ENCODE measurements around the gene PMF1.

The PMF1 gene

GRCh38 chr1:156276532-156276931 is 63.7 kb downstream of the PMF1 start:
- DNase-seq: no peak

DNA sequence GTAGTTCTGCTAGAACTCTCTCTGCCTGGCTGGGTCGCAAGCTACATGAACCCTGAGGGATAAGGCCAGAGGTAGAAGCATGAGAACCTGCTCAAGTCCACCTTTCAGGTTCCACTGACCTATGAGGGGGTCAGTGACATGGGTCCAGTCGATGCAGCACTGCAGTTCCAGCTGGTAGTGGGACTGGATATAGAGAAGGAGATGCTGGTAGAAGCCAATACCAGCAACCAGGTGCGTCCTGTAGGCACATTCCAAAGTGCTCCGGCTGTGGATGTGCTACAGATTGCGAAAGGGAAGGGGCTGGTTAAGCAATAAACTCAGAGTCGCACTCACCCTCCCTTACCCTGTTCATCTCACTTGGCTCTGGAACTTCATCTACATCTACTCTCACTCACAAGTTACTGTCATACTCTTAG is 64.2 kb downstream of the PMF1 start:
- no peak for DNase-seq

DNA sequence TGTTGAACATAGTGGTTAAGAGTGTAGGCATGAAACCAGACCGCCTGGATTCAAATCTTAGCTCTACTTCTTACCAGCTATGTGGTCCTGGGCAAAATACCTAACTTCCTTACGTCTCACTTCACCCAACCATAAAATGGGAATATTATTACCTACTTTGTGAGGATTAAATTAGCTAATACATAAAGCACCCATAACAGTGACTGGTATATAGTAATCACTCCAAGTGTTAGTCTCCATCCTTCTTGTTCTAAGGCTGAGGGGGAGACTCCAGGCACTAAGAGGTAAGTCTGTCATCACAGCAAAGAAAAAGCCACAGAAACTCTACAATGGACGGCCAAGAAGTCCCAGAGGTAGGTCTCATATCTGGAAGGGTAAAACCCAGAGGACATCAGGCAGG is 67.0 kb downstream of the PMF1 start:
- DNase-seq: no peak

DNA sequence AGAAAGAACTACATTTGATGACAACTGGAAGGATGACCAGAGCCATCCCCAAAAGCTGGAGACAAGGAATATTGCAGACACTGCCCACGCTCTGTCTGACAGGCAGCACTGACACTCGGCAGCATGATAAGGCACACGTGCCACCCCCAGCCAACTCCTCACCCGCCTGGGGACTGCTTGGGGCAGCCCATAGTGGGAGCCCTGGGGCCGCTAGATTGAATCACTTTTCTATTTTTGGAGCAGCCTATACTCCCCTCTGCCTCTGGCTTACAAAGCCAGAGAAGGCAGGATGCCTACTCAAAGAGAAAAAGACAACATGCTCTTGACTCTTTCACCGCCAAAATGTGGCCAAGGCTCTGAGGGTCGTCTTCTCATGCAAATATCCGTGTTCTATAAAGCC is 68.5 kb downstream of the PMF1 start:
- DNase-seq: no peak

- peak; percentile 55 for DNase-seq
Measured at GRCh38 chr1:156281693-156282478, 69.1 kb downstream of the PMF1 start.

- peak; percentile 98 for DNase-seq
Measured at GRCh38 chr1:156282479-156283222, 69.8 kb downstream of the PMF1 start, which contains the start of gene SMG5. TSS of gene SMG5 (minus strand) at chr1:156282825. CDS start at chr1:156282680, 145 bp downstream.

GRCh38 chr1:156283521-156283920 is 70.7 kb downstream of the PMF1 start:
- no peak for DNase-seq

DNA sequence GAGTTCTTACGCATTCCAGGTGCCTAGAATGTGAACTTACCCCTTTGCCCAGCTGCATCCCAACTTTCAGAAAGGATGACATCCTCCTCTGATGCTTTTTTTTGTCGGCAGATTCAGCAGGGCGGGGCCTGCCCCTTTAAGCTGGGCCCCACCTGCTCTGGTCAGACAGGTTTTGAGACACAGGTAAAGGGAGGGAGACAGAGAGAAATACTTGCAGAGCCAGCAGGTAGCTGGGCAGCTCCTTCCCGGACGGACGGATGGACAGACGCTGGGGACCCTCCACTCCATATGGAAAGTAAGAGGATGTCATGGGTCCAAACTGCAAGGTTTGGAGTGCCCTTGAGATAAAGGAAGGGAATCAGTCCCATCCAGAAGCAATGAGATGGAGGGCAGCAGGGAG is 71.3 kb downstream of the PMF1 start, which contains the start of gene TMEM79:
Gene TMEM79 (plus strand): TSS at position 214 of the 400 bp plus-strand sequence. CDS start 902 bp downstream, outside the sequence.
- DNase-seq: no peak

DNA sequence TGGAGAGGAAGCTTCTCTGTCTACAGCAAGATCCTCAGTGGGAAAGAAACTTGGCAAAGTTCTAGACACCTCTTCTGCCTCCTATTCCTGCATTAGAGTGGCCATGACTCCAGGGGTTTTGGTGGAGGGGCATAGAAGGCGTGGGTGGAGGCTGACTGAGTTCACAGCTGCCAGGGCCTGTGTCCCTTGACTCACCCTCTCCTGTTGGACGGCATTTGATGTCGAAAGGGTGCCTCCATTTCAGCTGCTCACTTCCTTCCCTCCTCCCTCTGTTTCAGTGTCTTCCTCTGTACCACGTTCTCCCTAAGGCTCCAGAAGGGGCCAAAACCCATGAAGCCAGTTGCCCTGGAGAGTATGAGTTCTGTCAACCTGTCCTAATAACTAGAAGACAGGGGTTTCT is 72.0 kb downstream of the PMF1 start:
- DNase-seq: no peak

DNA sequence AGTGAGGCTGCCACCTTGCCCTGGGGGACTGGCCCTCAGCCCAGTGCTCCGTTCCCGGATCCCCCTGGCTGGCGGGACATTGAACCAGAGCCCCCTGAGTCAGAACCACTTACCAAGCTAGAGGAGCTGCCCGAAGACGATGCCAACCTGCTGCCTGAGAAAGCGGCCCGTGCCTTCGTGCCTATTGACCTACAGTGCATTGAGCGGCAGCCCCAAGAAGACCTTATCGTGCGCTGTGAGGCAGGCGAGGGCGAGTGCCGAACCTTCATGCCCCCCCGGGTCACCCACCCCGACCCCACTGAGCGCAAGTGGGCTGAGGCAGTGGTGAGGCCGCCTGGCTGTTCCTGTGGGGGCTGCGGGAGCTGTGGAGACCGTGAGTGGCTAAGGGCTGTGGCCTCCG is 72.6 kb downstream of the PMF1 start:
- DNase-seq: no peak

GRCh38 chr1:156286061-156286460 is 73.3 kb downstream of the PMF1 start:
- DNase-seq: no peak

Data from NCI-H1105 treated with DMSO at 0.1 percent for 48 hours (cell line).